Stimulated activated CD8-positive, alpha-beta memory T cell treated with anti-CD3 and anti-CD28 coated beads, Interleukin-15, amount 100 ng/mL, for 1 hour (primary cell): ENCODE data around the gene CCDC47.
A peak's percentile ranks its signal among the peaks of the same experiment; 100 is the strongest.

Source experiments
- DNase-seq: peaks from one replicate; pipeline ENCODE4 v3.0.0-alpha.2; 2020; ENCODE audit warnings: low read depth

The CCDC47 gene

GRCh38 chr17:63698381-63698885 lies 75.0 kb downstream of the CCDC47 start:
- no peak for DNase-seq

GRCh38 chr17:63697341-63698286 lies 75.8 kb downstream of the CCDC47 start:
- DNase-seq = peak; percentile 57

GRCh38 chr17:63696381-63696961 lies 76.9 kb downstream of the CCDC47 start:
- DNase-seq = no peak

- DNase-seq = no peak
Observed at GRCh38 chr17:63695889-63696288, 77.5 kb downstream of the CCDC47 start.
